K562 (cell line): Measurements from ENCODE around the gene OVOL3. TPM values are rescaled to one million over a fixed set of nuclear protein-coding genes. Genes with fewer than 3 reads are reported as not detected.

ENCODE experiments used
- AFF1 ChIP-seq, 2 experiments: fragments of 450-650 bp; IDR thresholded peaks; 2 replicates each; pipeline ENCODE4 v1.6.1; 2018; ENCODE audit warnings: mild to moderate bottlenecking in 2 of 2, low read depth in 1 of 2; ENCODE audit not compliant: partially characterized antibody in 2 of 2
- ELK1 ChIP-seq: sonication (generic); formaldehyde crosslinking; IDR thresholded peaks from 2 replicates; pipeline ENCODE4 v1.8.1; 2022; ENCODE audit warnings: missing genetic modification reagents
- ESRRA ChIP-seq: fragments of 450-650 bp; IDR thresholded peaks from 2 replicates; pipeline ENCODE4 v1.6.1; 2014; ENCODE audit warnings: low read depth, mild to moderate bottlenecking, moderate library complexity, borderline replicate concordance
- HMG20B ChIP-seq: fragments of 250-450 bp; sonication (Bioruptor Pico); IDR thresholded peaks from 2 replicates; pipeline ENCODE4 v1.5.0; 2021; ENCODE audit warnings: mild to moderate bottlenecking
- LEF1 ChIP-seq: fragments of 450-650 bp; IDR thresholded peaks from 2 replicates; pipeline ENCODE4 v1.6.1; 2016; ENCODE audit warnings: mild to moderate bottlenecking
- MIER1 ChIP-seq: fragments of 450-650 bp; IDR thresholded peaks from 2 replicates; pipeline ENCODE4 v1.6.1; 2016; ENCODE audit warnings: antibody characterized with exemption, mild to moderate bottlenecking, low read depth
- NBN ChIP-seq: fragments of 450-650 bp; IDR thresholded peaks from 2 replicates; pipeline ENCODE4 v1.6.1; 2016; ENCODE audit warnings: low read depth, mild to moderate bottlenecking
- NONO ChIP-seq, 2 experiments: fragments of 200-400 bp in 1 of 2; fragments of 450-650 bp in 1 of 2; formaldehyde crosslinking in 1 of 2; IDR thresholded peaks; 2 replicates each; pipeline ENCODE4 v1.6.1; 2017; ENCODE audit warnings: low read depth in 2 of 2, mild to moderate bottlenecking in 2 of 2, moderate library complexity in 2 of 2, low read length in 1 of 2
- NRF1 ChIP-seq, 2 experiments: fragments of 450-650 bp; IDR thresholded peaks in 1 of 2; conservative IDR thresholded peaks in 1 of 2; 2 replicates each; pipeline ENCODE4 v1.6.1; 2014; ENCODE audit warnings: mild to moderate bottlenecking in 2 of 2
- PATZ1 ChIP-seq: fragments of 250-450 bp; sonication (Bioruptor Pico); IDR thresholded peaks from 2 replicates; pipeline ENCODE4 v1.5.0; 2020; ENCODE audit warnings: mild to moderate bottlenecking, borderline replicate concordance
- U2AF2 ChIP-seq: fragments of 200-400 bp; formaldehyde crosslinking; optimal IDR thresholded peaks from 2 replicates; pipeline ENCODE3; 2017; ENCODE audit warnings: low read depth, mild to moderate bottlenecking, low read length
- ZC3H8 ChIP-seq: fragments of 450-650 bp; IDR thresholded peaks from 2 replicates; pipeline ENCODE4 v1.6.1; 2017
- ZNF143 ChIP-seq: sonication (generic); formaldehyde crosslinking; IDR thresholded peaks from 2 replicates; pipeline ENCODE4 v1.9.0; 2022; ENCODE audit warnings: mild to moderate bottlenecking, missing genetic modification reagents
- ZNF146 ChIP-seq: IDR thresholded peaks from one replicate; pipeline ENCODE4 v1.6.1; 2018; ENCODE audit warnings: missing compliant biosample characterization; ENCODE audit not compliant: unreplicated experiment
- ZNF592 ChIP-seq: fragments of 450-650 bp; IDR thresholded peaks from 2 replicates; pipeline ENCODE4 v1.6.1; 2017; ENCODE audit warnings: antibody characterized with exemption, mild to moderate bottlenecking
- ZNF766 ChIP-seq: fragments of 200-800 bp; sonication (Bioruptor generic); conservative IDR thresholded peaks from 2 replicates; pipeline ENCODE4 v1.6.1; 2016; ENCODE audit warnings: missing genetic modification characterization, missing compliant biosample characterization
- polyA plus RNA-seq, 8 experiments: library from polyadenylated mRNA; depleted of rRNA in 4 of 8; stranded (reverse) in 5 of 8; unstranded in 3 of 8; fragments of >200 nt; fragmentation: Nextera tagmentation in 2 of 8; fragmentation: Illumina TruSeq in 1 of 8; extraction: Ambion mirVana in 2 of 8; extraction: Trizol in 1 of 8; gene quantifications; 2 replicates each; pipeline versions ENCODE4 v1.2.1 to v1.2.3, GENCODE V29; 2011 to 2014; ENCODE audit warnings: inconsistent platforms in 1 of 8, missing spikeins in 1 of 8
- total RNA-seq, 7 experiments: library from RNA; depleted of rRNA in 6 of 7; stranded (reverse); fragments of >200 nt in 6 of 7; fragmentation: Illumina TruSeq in 2 of 7; extraction: Trizol in 2 of 7; gene quantifications; 2 replicates each; pipeline versions ENCODE4 v1.2.1 to v1.2.3, GENCODE V29; 2011 to 2021; ENCODE audit warnings: low replicate concordance in 1 of 7

OVOL3 gene
- total and polyA plus RNA-seq, 9 of the 15 experiments (the other 6 are each of a cell fraction or from before 2014, with no cell fraction given), result not detected

GRCh38 chr19:36139473-36140303 lies 28.7 kb downstream of the OVOL3 start, which contains the start of gene CAPNS1 (continued):
- TF ChIP-seq ZNF592 (no peak), ZNF146 (CRISPR knock-in tag) (no peak), ZNF143 (CRISPR knock-in tag) (no peak), NBN (no peak), ESRRA (no peak; the same call in 1 of the 2 replicates), ZC3H8 (no peak), NONO (IDR thresholded peaks at IDR 0.05; ENCODE audit: low read depth in 2 of 2, low read length in 1 of 2) (peak in 1 of 2 experiments; percentile 64; a peak in 1 of 4 replicates), AFF1 (IDR thresholded peaks at IDR 0.05; ENCODE audit: low read depth in 1 of 2, partially characterized antibody in 2 of 2) (peak in 1 of 2 experiments; percentile 15), NRF1 (conservative IDR thresholded peaks at IDR 0.05 in 1 of 2, IDR thresholded peaks at IDR 0.05 in 1 of 2) (peak; percentile 98), ZNF766 (CRISPR knock-in tag) (no peak; the same call in 1 of the 2 replicates), HMG20B (CRISPR knock-in tag) (no peak), ELK1 (no peak), PATZ1 (CRISPR knock-in tag) (no peak), LEF1 (0 out of 2 replicates have a peak, but pooled peaks have one; percentile 24), U2AF2 (no peak), MIER1 (no peak)
